Posterior cingulate gyrus (tissue), 11 donors: Measurements from ENCODE around the gene STIP1.
"Not testable (repeated sequence)": the region's sequence is repeated elsewhere in the genome, so short reads cannot be mapped to it uniquely, and the experiment has no call there.

ENCODE experiments used
- DNase-seq, 10 donors: peaks; one replicate each; pipeline versions ENCODE4 v3.0.0 to v3.0.0-alpha.2; 2020 to 2021; ENCODE audit warnings: mixed read lengths in 3 of 10
- intact Hi-C: fragments of 100-400 bp; cut with DNase I; formaldehyde crosslinking; loops from one replicate; pipeline ENCODE4 v1.15.1; 2023

STIP1 gene

GRCh38 chr11:64245401-64245796 lies 59.4 kb downstream of the STIP1 start:
- intact Hi-C loops: no loop called here
- DNase-seq: peak in 3 of 10 donors; percentile 49 to 81 (median 52)

- intact Hi-C loops: no loop called here
- DNase-seq: peak in 2 of 10 donors; percentile 57 to 80
Measured at GRCh38 chr11:64245797-64246620, 60.0 kb downstream of the STIP1 start.

GRCh38 chr11:64246621-64246870 lies 60.6 kb downstream of the STIP1 start:
- DNase-seq, intact Hi-C loops: not testable (repeated sequence)

GRCh38 chr11:64246871-64247728 lies 61.1 kb downstream of the STIP1 start, which contains the start of gene PPP1R14B:
PPP1R14B (minus strand) TSS chr11:64246943; CDS start chr11:64246673, 270 bp downstream.
- DNase-seq: peak; percentile 79 to 97 (median 88)
- intact Hi-C loops: no loop called here

- DNase-seq: no peak
- intact Hi-C loops: no loop called here
Measured at GRCh38 chr11:64247729-64248531, 62.0 kb downstream of the STIP1 start.

- intact Hi-C loops: no loop called here
- DNase-seq: no peak
Measured at GRCh38 chr11:64248578-64248977, 62.6 kb downstream of the STIP1 start.

- DNase-seq: peak in 1 of 10 donors; percentile 75
- intact Hi-C loops: no loop called here
Measured at GRCh38 chr11:64249038-64249437, 63.1 kb downstream of the STIP1 start.

GRCh38 chr11:64249563-64250414 lies 63.8 kb downstream of the STIP1 start:
- intact Hi-C loops: loop anchor here (5.0 kb wide), 1 partner anchor 53 kb away; the partner anchor contains the start of gene CATSPERZ

GRCh38 chr11:64250415-64251015 lies 64.5 kb downstream of the STIP1 start:
- DNase-seq: no peak
- intact Hi-C loops: loop anchor here (5.0 kb wide), 1 partner anchor 52 kb away; the partner anchor contains the start of gene CATSPERZ

More at GRCh38 chr11:64249563-64250414, 63.8 kb downstream of the STIP1 start:
- DNase-seq: no peak

- DNase-seq: peak in 5 of 10 donors; percentile 46 to 90 (median 78)
- intact Hi-C loops: loop anchor here (5.0 kb wide), 1 partner anchor 51 kb away; the partner anchor contains the start of gene CATSPERZ
Measured at GRCh38 chr11:64251016-64251752, 65.2 kb downstream of the STIP1 start, which contains the start of gene PLCB3. PLCB3 (plus strand) TSS chr11:64251530; CDS start chr11:64251650, 120 bp downstream.

- intact Hi-C loops: loop anchor here (5.0 kb wide), 1 partner anchor 51 kb away; the partner anchor contains the start of gene CATSPERZ
- DNase-seq: no peak
Measured at GRCh38 chr11:64251753-64252002, 65.7 kb downstream of the STIP1 start.

- DNase-seq: no peak
- intact Hi-C loops: loop anchor here (5.0 kb wide), 1 partner anchor 50 kb away; the partner anchor contains the start of gene CATSPERZ
Measured at GRCh38 chr11:64252003-64252872, 66.3 kb downstream of the STIP1 start.

GRCh38 chr11:64253043-64253442 lies 67.1 kb downstream of the STIP1 start:
- DNase-seq: no peak
- intact Hi-C loops: loop anchor here (5.0 kb wide), 1 partner anchor 49 kb away; the partner anchor contains the start of gene CATSPERZ

- DNase-seq: peak in 4 of 10 donors; percentile 48 to 89 (median 66)
- intact Hi-C loops: loop anchor here (5.0 kb wide), 1 partner anchor 49 kb away; the partner anchor contains the start of gene CATSPERZ
Measured at GRCh38 chr11:64253481-64253880, 67.5 kb downstream of the STIP1 start.
